Activated CD8-positive, alpha-beta T cell treated with anti-CD3 and anti-CD28 coated beads, Interleukin-2, amount 10 ng/mL, durations not matched to agents 7 days and 5 days (primary cell): Measurements from ENCODE around the gene YPEL1. TPM values are rescaled to one million over a fixed set of nuclear protein-coding genes. Genes with fewer than 3 reads are reported as not detected.
A peak's percentile ranks its signal among the peaks of the same experiment; 100 is the strongest.
"Not testable (repeated sequence)": the region's sequence is repeated elsewhere in the genome, so short reads cannot be mapped to it uniquely, and the experiment has no call there.

ENCODE experiments used
- ATAC-seq: fragments of 150-1000 bp; cut with Tn5 transposase; one replicate; pipeline ENCODE4 v1.10.0; 2021; ENCODE audit warnings: moderate library complexity
- CTCF ChIA-PET: fragments of 350-600 bp; sonication (Branson Sonifier 250); formaldehyde crosslinking; loops from one replicate; lab custom pipeline; 2021; ENCODE audit warnings: antibody characterized with exemption; lab: Charles Lee
- POLR2A ChIA-PET: fragments of 350-600 bp; sonication (Branson Sonifier 250); formaldehyde crosslinking; loops from one replicate; lab custom pipeline; 2021; ENCODE audit warnings: antibody characterized with exemption; lab: Charles Lee
- DNase-seq: peaks from one replicate; pipeline ENCODE4 v3.0.0-alpha.2; 2020
- H3K27ac Mint-ChIP-seq: one replicate; pipeline ENCODE4 v1.8.0; 2021; ENCODE audit warnings: mild to moderate bottlenecking, mixed read lengths
- H3K27me3 Mint-ChIP-seq: one replicate; pipeline ENCODE4 v1.8.0; 2021; ENCODE audit warnings: low read depth, mixed read lengths
- H3K36me3 Mint-ChIP-seq: one replicate; pipeline ENCODE4 v1.8.0; 2021; ENCODE audit warnings: low read depth, mixed read lengths
- H3K4me1 Mint-ChIP-seq: one replicate; pipeline ENCODE4 v1.8.0; 2021; ENCODE audit warnings: low read depth, mixed read lengths
- H3K4me3 Mint-ChIP-seq: one replicate; pipeline ENCODE4 v1.8.0; 2021; ENCODE audit warnings: mild to moderate bottlenecking, mixed read lengths
- H3K9me3 Mint-ChIP-seq: one replicate; pipeline ENCODE4 v1.8.0; 2022; ENCODE audit warnings: mixed read lengths; ENCODE audit not compliant: insufficient read depth
- total RNA-seq, 2 experiments: library from RNA; stranded (reverse); gene quantifications; one replicate each; pipeline ENCODE4 v1.2.3, GENCODE V29; 2021

Gene YPEL1
- total RNA-seq, 2 experiments from 2014 or later = 6.3 to 8.8 TPM

DNA sequence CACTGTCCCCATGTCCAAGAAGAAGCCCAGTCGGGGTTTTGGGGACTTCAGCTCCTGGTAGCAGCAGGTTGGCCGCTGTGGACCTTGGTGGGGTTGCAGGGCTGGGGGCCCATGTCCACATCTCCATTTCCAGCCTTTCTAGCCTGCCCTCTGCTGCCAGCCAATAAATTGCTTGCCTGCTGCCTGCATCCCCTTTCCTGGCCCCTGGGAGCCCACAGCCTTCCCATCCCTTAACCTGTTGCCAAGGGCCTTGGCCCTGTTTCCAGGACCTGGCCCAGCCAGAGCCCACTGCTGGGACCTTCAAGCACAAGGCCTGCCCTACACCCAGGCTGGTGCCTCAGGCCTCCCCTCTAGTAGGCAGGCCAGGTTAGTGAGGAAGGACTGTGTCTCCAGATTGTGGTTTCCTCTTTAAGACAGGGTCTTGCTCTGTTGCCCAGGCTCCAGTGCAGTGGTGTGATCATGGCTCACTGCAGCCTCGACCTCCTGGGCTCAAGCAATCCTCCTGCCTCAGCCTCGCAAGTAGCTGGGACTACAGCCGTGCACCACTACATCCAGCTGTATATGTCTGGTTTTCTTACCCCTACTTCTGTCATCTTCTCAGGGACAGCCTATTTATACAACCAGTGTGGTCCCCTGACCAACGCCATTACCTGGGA lies 40.0 kb downstream of the YPEL1 start:
- Mint-ChIP-seq H3K27ac (peak overlapping the region; percentile 79), H3K9me3 (no peaks in the 10 kb centered on the region), H3K4me3 (no peak overlapping the region), H3K36me3 (peaks cover 21% of the 10 kb centered on the region), H3K27me3 (no peaks in the 10 kb centered on the region), H3K4me1 (peaks cover 2% of the 10 kb centered on the region)
- CTCF ChIA-PET = no interaction called here
- POLR2A ChIA-PET = no interaction called here
- DNase-seq (no peak), ATAC-seq (no peak)

DNA sequence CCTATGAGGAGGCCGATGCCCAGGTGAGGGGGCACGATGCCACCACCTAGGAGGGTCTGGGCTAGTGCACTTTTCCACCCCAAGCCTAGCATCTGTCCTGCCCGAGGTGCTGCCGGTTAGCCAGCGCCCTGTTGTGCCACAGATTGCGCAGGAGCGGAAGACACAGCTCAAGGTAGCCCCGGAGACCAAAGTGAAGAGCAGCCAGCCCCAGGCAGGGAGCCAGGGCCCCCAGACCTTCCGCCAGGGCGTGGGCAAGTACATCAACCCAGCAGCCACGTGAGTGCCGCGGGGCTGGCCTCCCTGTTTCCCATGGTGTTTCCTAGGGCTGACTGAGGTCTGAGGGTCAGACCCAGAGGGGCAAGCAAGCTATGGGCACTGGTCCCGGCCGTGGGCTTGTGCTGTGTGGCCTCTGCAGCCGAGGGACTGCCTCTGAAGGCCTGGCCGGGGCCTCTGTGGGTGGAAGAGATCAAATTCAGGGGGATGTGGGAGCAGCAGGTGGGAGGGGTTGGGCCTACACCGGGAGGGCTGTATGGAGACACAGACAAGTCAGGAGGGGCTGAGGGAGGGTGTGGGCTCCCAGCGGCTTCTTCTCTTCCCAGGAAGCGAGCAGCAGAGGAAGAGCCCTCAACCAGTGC lies 40.7 kb downstream of the YPEL1 start:
- Mint-ChIP-seq H3K4me1 (peaks cover 6% of the 10 kb centered on the region), H3K4me3 (no peak overlapping the region), H3K36me3 (peaks cover 23% of the 10 kb centered on the region), H3K27me3 (no peaks in the 10 kb centered on the region), H3K9me3 (no peaks in the 10 kb centered on the region), H3K27ac (no peak overlapping the region)
- ATAC-seq = no peak
- ChIA-PET CTCF (no interaction called here), POLR2A (no interaction called here)
- no peak for DNase-seq

DNA sequence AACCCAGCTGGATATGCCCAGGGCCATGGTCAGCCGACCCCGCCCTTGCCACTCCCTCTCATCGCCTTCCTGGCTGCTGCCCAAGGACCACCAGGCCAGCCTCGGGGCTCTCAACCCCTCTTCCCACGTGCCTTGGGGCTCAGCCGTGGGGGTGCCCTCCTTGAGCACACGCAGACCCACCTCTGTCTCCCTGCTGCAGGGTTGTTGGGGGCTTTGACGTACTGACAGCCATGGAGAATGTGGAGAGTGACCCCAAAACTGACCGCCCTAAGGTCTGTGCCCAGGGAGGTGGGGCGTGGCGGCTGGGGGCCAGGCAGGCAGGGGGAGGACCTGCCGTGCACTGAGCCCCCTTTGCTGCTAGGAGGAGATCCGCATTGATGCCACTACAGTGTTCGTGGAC lies 41.2 kb downstream of the YPEL1 start:
- CTCF ChIA-PET = no interaction called here
- DNase-seq (no peak), ATAC-seq (no peak)
- H3K27me3 Mint-ChIP-seq = no peaks in the 10 kb centered on the region
- H3K27ac Mint-ChIP-seq = no peak overlapping the region
- POLR2A ChIA-PET = no interaction called here
- H3K4me3 Mint-ChIP-seq = no peak overlapping the region
- no peaks in the 10 kb centered on the region for H3K9me3 Mint-ChIP-seq
- peaks cover 28% of the 10 kb centered on the region for H3K36me3 Mint-ChIP-seq
- peaks cover 10% of the 10 kb centered on the region for H3K4me1 Mint-ChIP-seq

DNA sequence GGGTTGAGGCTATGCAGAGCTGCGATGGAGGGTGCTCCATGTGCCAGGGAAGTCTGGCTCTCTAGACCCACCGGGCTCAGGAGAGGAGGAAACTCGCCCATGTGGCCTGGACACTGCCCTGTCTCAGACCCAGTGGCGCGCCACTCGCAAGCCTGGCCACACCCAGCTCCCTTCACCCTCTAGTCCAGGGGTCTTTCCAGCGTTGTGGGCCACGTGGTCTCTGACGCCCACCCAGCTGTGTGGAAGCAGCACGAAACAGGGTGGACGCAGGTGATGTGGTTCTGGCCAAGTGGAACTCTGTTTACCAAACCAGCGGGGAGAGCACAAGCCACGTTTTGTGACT lies 41.6 kb downstream of the YPEL1 start:
- ChIA-PET POLR2A (no interaction called here), CTCF (no interaction called here)
- Mint-ChIP-seq H3K9me3 (no peaks in the 10 kb centered on the region), H3K4me1 (peaks cover 11% of the 10 kb centered on the region), H3K36me3 (peaks cover 31% of the 10 kb centered on the region), H3K27me3 (no peaks in the 10 kb centered on the region), H3K4me3 (no peak overlapping the region), H3K27ac (no peak overlapping the region)
- no peak for DNase-seq
- ATAC-seq = no peak

DNA sequence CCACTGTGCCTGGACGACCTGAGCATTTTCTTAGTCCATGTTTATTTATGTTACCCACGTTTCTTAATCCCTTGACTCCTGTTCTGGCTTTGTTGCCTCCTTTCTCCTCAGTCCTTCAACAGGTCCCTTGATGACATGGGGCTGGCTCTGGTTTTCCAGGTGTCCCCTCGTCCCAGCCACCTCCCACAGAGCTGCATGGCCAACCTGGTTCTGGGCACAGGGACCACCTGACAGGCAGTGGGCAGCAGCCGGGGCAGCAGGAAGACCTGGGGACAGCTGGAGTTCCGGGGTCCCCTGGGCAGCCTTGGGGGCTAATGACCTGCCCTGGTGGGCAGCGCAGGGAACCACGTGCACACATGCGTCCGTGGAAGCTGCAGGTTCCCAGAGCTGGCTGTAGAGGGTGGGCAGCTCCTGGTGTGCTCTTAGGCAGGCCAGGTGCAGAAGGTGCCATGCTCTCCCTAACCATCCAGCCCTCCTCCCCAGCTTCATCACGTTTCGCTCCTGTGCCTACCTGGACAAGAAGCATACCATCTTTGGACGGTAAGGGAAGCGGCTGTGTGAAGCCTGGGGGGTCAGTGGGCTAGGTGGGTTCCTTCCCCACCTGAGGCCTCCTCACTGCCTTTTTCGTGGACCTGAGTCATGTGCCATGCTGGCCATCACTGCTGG lies 42.1 kb downstream of the YPEL1 start:
- no peaks in the 10 kb centered on the region for H3K9me3 Mint-ChIP-seq
- peaks cover 35% of the 10 kb centered on the region for H3K36me3 Mint-ChIP-seq
- H3K4me1 Mint-ChIP-seq = peaks cover 14% of the 10 kb centered on the region
- no peak for DNase-seq
- ChIA-PET POLR2A (no interaction called here), CTCF (no interaction called here)
- no peak for ATAC-seq
- H3K27ac Mint-ChIP-seq = no peak overlapping the region
- no peaks in the 10 kb centered on the region for H3K27me3 Mint-ChIP-seq
- no peak overlapping the region for H3K4me3 Mint-ChIP-seq

DNA sequence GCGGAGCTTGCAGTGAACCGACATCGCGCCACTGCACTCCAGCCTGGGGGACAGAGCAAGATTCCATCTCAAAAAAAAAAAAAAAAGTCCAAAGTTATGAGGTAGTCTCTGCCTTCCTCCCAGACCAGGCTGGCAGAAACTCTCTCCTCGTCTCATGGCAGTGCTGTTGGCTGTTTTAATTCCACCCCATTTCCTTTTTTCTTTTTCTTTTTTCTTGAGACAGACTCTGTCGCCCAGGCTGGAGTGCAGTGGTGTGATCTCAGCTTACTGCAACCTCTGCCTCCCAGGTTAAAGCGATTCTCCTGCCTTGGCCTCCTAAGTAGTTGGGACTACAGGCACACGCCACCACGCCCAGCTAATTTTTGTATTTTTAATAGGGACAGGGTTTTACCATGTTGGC lies 42.7 kb downstream of the YPEL1 start:
- DNase-seq, H3K9me3 Mint-ChIP-seq, POLR2A ChIA-PET, ATAC-seq, H3K27me3 Mint-ChIP-seq, H3K4me3 Mint-ChIP-seq, CTCF ChIA-PET, H3K27ac Mint-ChIP-seq: not testable (repeated sequence)
- peaks cover 14% of the 10 kb centered on the region for H3K4me1 Mint-ChIP-seq
- H3K36me3 Mint-ChIP-seq = peaks cover 35% of the 10 kb centered on the region

DNA sequence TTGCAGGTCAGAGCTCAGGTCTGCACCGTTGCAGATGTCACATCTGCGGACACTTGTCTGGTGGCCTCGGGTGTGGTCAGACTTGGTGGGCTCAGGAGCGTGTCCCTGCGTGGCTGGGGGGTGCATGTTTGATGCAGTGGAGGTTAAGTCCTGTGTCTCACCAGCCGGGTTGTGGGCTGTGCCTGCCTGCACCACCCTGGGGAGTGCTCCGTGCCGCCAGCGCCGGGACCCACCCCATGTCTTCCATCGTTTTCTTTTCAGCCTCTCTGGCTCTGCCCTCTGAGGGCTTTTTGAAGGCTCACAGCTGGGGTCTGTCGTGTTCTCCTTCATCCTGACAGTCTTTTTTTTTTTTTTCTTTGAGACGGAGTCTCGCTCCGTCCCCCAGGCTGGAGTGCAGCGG lies 43.8 kb downstream of the YPEL1 start:
- H3K4me1 Mint-ChIP-seq = peaks cover 14% of the 10 kb centered on the region
- no peak for DNase-seq
- ChIA-PET POLR2A (no interaction called here), CTCF (no interaction called here)
- no peaks in the 10 kb centered on the region for H3K27me3 Mint-ChIP-seq
- no peaks in the 10 kb centered on the region for H3K9me3 Mint-ChIP-seq
- H3K36me3 Mint-ChIP-seq = peaks cover 32% of the 10 kb centered on the region
- no peak overlapping the region for H3K4me3 Mint-ChIP-seq
- ATAC-seq = no peak
- peak overlapping the region; percentile 24 for H3K27ac Mint-ChIP-seq

DNA sequence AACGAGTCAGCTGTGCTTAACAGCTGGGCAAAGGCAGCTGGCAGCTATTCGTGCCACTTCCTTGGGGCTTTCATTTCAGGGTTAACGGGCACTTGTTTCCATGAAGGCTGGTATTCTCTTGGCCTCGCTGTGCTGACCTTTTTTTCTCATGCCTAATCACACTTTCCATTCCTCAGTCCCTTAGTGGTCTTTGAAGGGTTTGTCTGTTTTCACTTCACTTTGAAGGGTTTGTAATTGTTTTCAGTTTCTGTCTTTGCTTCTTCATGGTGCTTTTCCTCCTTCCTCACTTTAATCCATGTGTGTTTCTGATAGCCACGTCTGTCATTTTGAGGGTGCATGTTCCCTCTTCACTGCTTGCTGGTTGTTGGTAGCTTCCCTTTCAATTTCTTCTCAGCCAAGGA lies 45.2 kb downstream of the YPEL1 start:
- H3K4me3 Mint-ChIP-seq = no peak overlapping the region
- ChIA-PET CTCF (no interaction called here), POLR2A (no interaction called here)
- peaks cover 25% of the 10 kb centered on the region for H3K36me3 Mint-ChIP-seq
- DNase-seq = no peak
- peak; percentile 28 for ATAC-seq
- H3K4me1 Mint-ChIP-seq = peaks cover 14% of the 10 kb centered on the region
- H3K9me3 Mint-ChIP-seq = no peaks in the 10 kb centered on the region
- peak overlapping the region; percentile 81 for H3K27ac Mint-ChIP-seq
- H3K27me3 Mint-ChIP-seq = no peaks in the 10 kb centered on the region

DNA sequence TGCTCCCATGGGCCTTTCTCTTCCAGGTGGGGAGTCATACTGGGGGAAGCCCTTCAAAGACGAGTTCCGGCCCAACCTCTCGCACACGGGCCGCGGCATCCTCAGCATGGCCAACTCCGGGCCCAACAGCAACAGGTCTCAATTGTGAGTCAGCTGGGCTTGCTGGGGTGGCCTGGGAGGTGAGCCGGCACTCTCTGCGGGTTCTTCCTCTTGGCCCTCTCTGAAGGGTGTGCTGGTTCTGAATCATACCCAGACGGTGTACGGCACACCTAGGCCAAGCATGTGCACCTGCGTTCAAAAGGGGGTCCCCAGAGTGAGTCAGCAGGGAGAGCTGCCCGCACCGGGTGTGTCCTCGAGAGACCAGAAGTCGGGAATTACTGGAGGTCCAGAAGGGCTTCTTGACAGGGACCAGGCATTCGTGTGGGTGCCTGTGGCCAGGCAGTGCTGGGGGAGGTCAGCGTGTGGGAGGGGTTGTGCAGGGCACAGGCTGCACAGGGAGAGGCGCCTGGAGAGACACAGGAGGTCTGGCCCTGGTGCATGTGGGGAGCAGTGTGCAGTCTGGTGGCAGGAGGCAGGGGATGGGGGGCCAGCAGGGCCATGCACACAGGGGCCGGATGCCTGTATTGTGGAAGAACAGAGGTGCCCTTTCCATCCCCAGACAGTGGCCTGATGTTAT lies 46.8 kb downstream of the YPEL1 start:
- no peak for DNase-seq
- H3K27me3 Mint-ChIP-seq = no peaks in the 10 kb centered on the region
- H3K4me1 Mint-ChIP-seq = peaks cover 14% of the 10 kb centered on the region
- no peak overlapping the region for H3K4me3 Mint-ChIP-seq
- CTCF ChIA-PET = no interaction called here
- no peak for ATAC-seq
- no peak overlapping the region for H3K27ac Mint-ChIP-seq
- POLR2A ChIA-PET = no interaction called here
- no peaks in the 10 kb centered on the region for H3K9me3 Mint-ChIP-seq
- peaks cover 28% of the 10 kb centered on the region for H3K36me3 Mint-ChIP-seq

DNA sequence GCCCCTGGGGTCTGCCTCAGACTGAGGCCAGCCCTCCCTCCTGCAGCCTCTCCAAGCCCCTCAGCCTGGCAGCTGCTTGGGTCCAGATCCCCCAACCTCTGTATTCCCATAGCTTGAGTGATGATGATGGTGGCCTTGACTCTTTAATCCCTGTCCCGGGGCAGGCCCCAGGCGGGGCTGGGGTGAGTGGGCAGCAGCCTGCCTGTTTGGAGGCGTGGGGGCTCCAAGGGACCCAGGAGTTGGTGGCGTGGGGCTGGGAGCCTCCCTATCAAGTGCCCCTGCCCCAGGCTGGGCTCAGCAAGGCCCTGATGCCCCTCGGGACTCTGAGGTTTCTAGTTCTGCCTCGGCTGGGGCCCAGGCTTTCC lies 47.3 kb downstream of the YPEL1 start:
- H3K27ac Mint-ChIP-seq = no peak overlapping the region
- ATAC-seq = no peak
- DNase-seq = no peak
- H3K36me3 Mint-ChIP-seq = peaks cover 28% of the 10 kb centered on the region
- CTCF ChIA-PET = no interaction called here
- no peak overlapping the region for H3K4me3 Mint-ChIP-seq
- POLR2A ChIA-PET = no interaction called here
- peaks cover 14% of the 10 kb centered on the region for H3K4me1 Mint-ChIP-seq
- H3K27me3 Mint-ChIP-seq = no peaks in the 10 kb centered on the region
- H3K9me3 Mint-ChIP-seq = no peaks in the 10 kb centered on the region

DNA sequence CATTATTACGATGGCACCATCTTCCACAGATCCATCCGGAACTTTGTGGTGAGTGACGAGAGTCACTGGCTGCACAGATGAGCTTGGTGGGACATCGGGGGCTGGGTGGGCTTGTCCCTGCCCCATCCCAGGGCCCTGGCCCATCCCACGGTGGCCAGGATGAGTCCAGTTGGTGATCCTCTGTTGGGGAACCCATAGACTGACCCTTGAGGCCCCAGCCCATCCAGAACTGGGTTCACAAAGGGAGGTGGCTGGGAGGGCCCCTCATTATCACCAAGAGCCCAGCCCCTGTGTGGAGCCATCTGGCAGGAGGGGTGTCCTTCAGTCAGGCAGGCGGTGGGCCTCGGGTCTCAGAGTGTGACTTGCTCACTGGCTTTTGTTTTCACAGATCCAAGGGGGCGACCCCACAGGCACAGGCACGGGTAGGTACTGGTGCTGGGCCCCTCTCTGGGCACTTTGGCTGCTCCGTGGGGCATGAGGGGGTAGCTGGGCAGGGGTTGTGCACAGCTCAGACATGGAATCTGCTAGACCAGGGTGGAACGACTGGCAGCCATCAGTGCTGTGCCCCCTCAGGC lies 47.8 kb downstream of the YPEL1 start:
- H3K4me3 Mint-ChIP-seq = no peak overlapping the region
- CTCF ChIA-PET = no interaction called here
- H3K36me3 Mint-ChIP-seq = peaks cover 27% of the 10 kb centered on the region
- H3K4me1 Mint-ChIP-seq = peaks cover 14% of the 10 kb centered on the region
- no peaks in the 10 kb centered on the region for H3K27me3 Mint-ChIP-seq
- ATAC-seq (no peak), DNase-seq (no peak)
- no peak overlapping the region for H3K27ac Mint-ChIP-seq
- H3K9me3 Mint-ChIP-seq = no peaks in the 10 kb centered on the region
- POLR2A ChIA-PET = no interaction called here
